Heart left ventricle (tissue), 13 donors: ENCODE results near the gene TRERF1.
"Not testable (repeated sequence)": the region's sequence is repeated elsewhere in the genome, so short reads cannot be mapped to it uniquely, and the experiment has no call there.

Experiments
- POLR2A ChIP-seq, 2 donors: fragments of 450-650 bp; IDR thresholded peaks; one replicate each; pipeline ENCODE4 v1.6.1; 2017; ENCODE audit warnings: antibody characterized with exemption in 2 of 2, mild to moderate bottlenecking in 2 of 2, moderate library complexity in 2 of 2
- TF ChIP-seq, protein P1 (sequence below), 12 donors: fragments of 200-600 bp; sonication (generic) in 4 of 12; IDR thresholded peaks; one replicate each; pipeline versions ENCODE4 v1.5.0 to v1.8.0; 2018 to 2022; ENCODE audit warnings: antibody characterized with exemption in 12 of 12, mild to moderate bottlenecking in 5 of 12
- donor health status: ischemic (EF 13 %, LVEDD 7.1; RV severe dilation, severe dysfunction).
- donor health status: DM: no; HTN: yes; CAD: no.
- donor health status: DM: no; HTN: no; CAD: no.
- donor health status: ischemic (EF 25% LVEDD 6.9; RV normal size, moderate dysfunction).
- donor health status: ischemic (EF 25% LVEDD 5.7; RV mildly dilated, moderate dysfunction).
- donor health status: ischemic (EF 35%, LVEDD 5.7; RV mildly dilated, moderate dysfunction).
- donor health status: nonischemic (EF 11% LVEDD 7.7; RV severe dilation, severe dysfunction).
- donor health status: DM: yes; HTN: yes; CAD: no.
- donor health status: PGD.
- donor health status: ischemic (EF 29% LVEDD 5.4; RV normal size, mild dysfunction).
- donor health status: nonischemic (EF 23%, LVEDD 6.1; RV moderate dilation, normal function).

DNA sequence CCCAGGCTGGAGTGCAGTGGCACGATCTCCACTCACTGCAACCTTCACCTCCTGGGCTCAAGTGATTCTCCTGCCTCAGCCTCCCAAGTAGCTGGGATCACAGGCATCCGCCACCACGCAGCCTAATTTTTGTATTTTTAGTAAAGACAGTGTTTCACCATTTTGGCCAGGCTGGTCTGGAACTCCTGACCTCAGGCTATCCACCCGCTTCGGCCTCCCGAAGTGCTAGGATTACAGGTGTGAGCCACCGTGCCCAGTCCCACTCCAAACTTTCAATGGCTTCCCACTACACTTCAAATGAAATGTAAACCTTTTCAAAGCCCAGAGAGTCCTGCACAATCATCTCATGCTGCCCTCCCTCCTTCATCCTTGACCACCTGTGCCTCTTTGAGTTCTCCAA, 5.8 kb downstream of the TRERF1 start:
- TF ChIP-seq, protein P1, sequence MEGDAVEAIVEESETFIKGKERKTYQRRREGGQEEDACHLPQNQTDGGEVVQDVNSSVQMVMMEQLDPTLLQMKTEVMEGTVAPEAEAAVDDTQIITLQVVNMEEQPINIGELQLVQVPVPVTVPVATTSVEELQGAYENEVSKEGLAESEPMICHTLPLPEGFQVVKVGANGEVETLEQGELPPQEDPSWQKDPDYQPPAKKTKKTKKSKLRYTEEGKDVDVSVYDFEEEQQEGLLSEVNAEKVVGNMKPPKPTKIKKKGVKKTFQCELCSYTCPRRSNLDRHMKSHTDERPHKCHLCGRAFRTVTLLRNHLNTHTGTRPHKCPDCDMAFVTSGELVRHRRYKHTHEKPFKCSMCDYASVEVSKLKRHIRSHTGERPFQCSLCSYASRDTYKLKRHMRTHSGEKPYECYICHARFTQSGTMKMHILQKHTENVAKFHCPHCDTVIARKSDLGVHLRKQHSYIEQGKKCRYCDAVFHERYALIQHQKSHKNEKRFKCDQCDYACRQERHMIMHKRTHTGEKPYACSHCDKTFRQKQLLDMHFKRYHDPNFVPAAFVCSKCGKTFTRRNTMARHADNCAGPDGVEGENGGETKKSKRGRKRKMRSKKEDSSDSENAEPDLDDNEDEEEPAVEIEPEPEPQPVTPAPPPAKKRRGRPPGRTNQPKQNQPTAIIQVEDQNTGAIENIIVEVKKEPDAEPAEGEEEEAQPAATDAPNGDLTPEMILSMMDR (IDR thresholded peaks at IDR 0.05), result not testable (repeated sequence)
- not testable (repeated sequence) for TF ChIP-seq POLR2A (IDR thresholded peaks at IDR 0.05)
